GM12878 (cell line): ENCODE measurements around the gene GUK1. TPM values are rescaled to one million over a fixed set of nuclear protein-coding genes. Genes with fewer than 3 reads are reported as not detected.

Experiments used
- FOS ChIP-seq: IDR thresholded peaks from 3 replicates; pipeline ENCODE4 v1.6.1; 2011; ENCODE audit warnings: borderline replicate concordance; ENCODE audit not compliant: insufficient read length; ENCODE audit errors: extremely low read depth
- REST ChIP-seq: IDR thresholded peaks from 2 replicates; pipeline ENCODE4 v1.6.1; 2012; ENCODE audit warnings: mild to moderate bottlenecking, low read depth, low read length
- ZBTB11 ChIP-seq: fragments of 450-650 bp; formaldehyde crosslinking; IDR thresholded peaks from 2 replicates; pipeline ENCODE4 v1.5.0; 2022; ENCODE audit warnings: mild to moderate bottlenecking, missing genetic modification characterization
- polyA plus RNA-seq, 11 experiments: library from polyadenylated mRNA; depleted of rRNA in 4 of 11; unstranded in 6 of 11; stranded (reverse) in 5 of 11; fragments of >200 nt; fragmentation: Nextera tagmentation in 4 of 11; fragmentation: Illumina TruSeq in 1 of 11; extraction: Ambion mirVana in 4 of 11; extraction: Trizol in 1 of 11; gene quantifications; 1 replicate in 1 of 11; 2 replicates in 10 of 11; pipeline versions ENCODE4 v1.2.1 to v1.2.3, GENCODE V29; 2011 to 2016; ENCODE audit warnings: inconsistent platforms in 2 of 11, missing spikeins in 2 of 11, low read depth in 1 of 11
- total RNA-seq, 4 experiments: library from RNA; depleted of rRNA in 3 of 4; stranded (reverse); fragments of >200 nt in 3 of 4; fragmentation: Illumina TruSeq in 1 of 4; extraction: Trizol in 1 of 4; gene quantifications; 2 replicates each; pipeline versions ENCODE4 v1.2.1 to v1.2.3, GENCODE V29; 2013 to 2021

The GUK1 gene
- total and polyA plus RNA-seq, 10 of the 15 experiments (the other 5 are each of a cell fraction or from before 2014, with no cell fraction given): 6.3 to 357 (median 203) TPM

GRCh38 chr1:228101994-228102790, 37.9 kb upstream of the GUK1 start (continued):
- TF ChIP-seq REST (no peak), FOS (no peak), ZBTB11 (CRISPR knock-in tag) (no peak)
